Endodermal cell (in vitro differentiated cells): Measurements from ENCODE around the gene METTL23. TPM values are rescaled to one million over a fixed set of nuclear protein-coding genes. Genes with fewer than 3 reads are reported as not detected.

ENCODE experiments used
- DNase-seq: peaks from one replicate; pipeline ENCODE4 v3.0.0-alpha.2; 2017
- H3K27ac ChIP-seq: 2 replicates; pipeline ENCODE4 v1.5.1; 2013; ENCODE audit warnings: mild to moderate bottlenecking, low read depth, low read length, moderate library complexity
- H3K27me3 ChIP-seq: 2 replicates; pipeline ENCODE4 v1.6.1; 2013; ENCODE audit warnings: mild to moderate bottlenecking, low read length, moderate library complexity; ENCODE audit not compliant: insufficient read depth, control insufficient read depth, poor library complexity, severe bottlenecking
- H3K36me3 ChIP-seq: 2 replicates; pipeline ENCODE4 v1.7.0; 2013; ENCODE audit warnings: mild to moderate bottlenecking, low read length, moderate library complexity; ENCODE audit not compliant: control insufficient read depth, insufficient read depth
- H3K4me1 ChIP-seq: one replicate; pipeline ENCODE4 v1.7.0; 2013; ENCODE audit warnings: low read length; ENCODE audit not compliant: control insufficient read depth, insufficient read depth
- H3K4me3 ChIP-seq: 2 replicates; pipeline ENCODE4 v1.5.1; 2013; ENCODE audit warnings: mild to moderate bottlenecking, low read length, moderate library complexity
- H3K9ac ChIP-seq: 2 replicates; pipeline ENCODE4 v1.6.1; 2013; ENCODE audit warnings: mild to moderate bottlenecking, low read length, moderate library complexity; ENCODE audit not compliant: poor library complexity, severe bottlenecking; ENCODE audit errors: extremely low read depth
- H3K9me3 ChIP-seq: 2 replicates; pipeline ENCODE4 v1.6.1; 2013; ENCODE audit warnings: mild to moderate bottlenecking, low read length, moderate library complexity; ENCODE audit not compliant: control insufficient read depth
- H3K27ac Mint-ChIP-seq: 2 replicates; pipeline ENCODE4 v1.8.0; 2020; ENCODE audit warnings: mixed read lengths
- H3K27me3 Mint-ChIP-seq: 2 replicates; pipeline ENCODE4 v1.8.0; 2021; ENCODE audit warnings: mild to moderate bottlenecking, mixed read lengths; ENCODE audit not compliant: insufficient read depth
- H3K36me3 Mint-ChIP-seq: 2 replicates; pipeline ENCODE4 v1.8.0; 2020; ENCODE audit warnings: low read depth, mixed read lengths
- H3K4me1 Mint-ChIP-seq: 2 replicates; pipeline ENCODE4 v1.8.0; 2020; ENCODE audit warnings: mixed read lengths
- H3K4me3 Mint-ChIP-seq: 2 replicates; pipeline ENCODE4 v1.8.0; 2020; ENCODE audit warnings: mild to moderate bottlenecking, moderate library complexity, mixed read lengths
- H3K9me3 Mint-ChIP-seq: 2 replicates; pipeline ENCODE4 v1.8.0; 2020; ENCODE audit warnings: mild to moderate bottlenecking, mixed read lengths
- CTCF ChIP-seq: fragments of 200-600 bp; sonication (generic); conservative IDR thresholded peaks from 2 replicates; pipeline ENCODE4 v1.5.0; 2021; ENCODE audit warnings: antibody characterized with exemption, mild to moderate bottlenecking
- WGBS, 2 experiments: methylation state at CpG; one replicate each; pipeline versions ENCODE4 v1.1.5 to v1.1.7; 2013; ENCODE audit warnings: missing lambda C conversion rate in 2 of 2, mixed read lengths in 1 of 2; ENCODE audit not compliant: insufficient coverage in 1 of 2, insufficient read length in 1 of 2; 5-methylcytosine and 5-hydroxymethylcytosine counted together
- total RNA-seq, 2 donors: library from RNA; stranded (reverse); fragmentation: NEBNext Ultra II Directional in 1 of 2; extraction: Animal tissue kit (Norgen Biotek cat#: 25700) in 1 of 2; gene quantifications; 2 replicates in 1 of 2; 3 replicates in 1 of 2; pipeline ENCODE4 v1.2.1, GENCODE V29; 2021

METTL23 gene
- total RNA-seq, 2 donors from 2014 or later = 31.3 to 39.9 TPM

DNA sequence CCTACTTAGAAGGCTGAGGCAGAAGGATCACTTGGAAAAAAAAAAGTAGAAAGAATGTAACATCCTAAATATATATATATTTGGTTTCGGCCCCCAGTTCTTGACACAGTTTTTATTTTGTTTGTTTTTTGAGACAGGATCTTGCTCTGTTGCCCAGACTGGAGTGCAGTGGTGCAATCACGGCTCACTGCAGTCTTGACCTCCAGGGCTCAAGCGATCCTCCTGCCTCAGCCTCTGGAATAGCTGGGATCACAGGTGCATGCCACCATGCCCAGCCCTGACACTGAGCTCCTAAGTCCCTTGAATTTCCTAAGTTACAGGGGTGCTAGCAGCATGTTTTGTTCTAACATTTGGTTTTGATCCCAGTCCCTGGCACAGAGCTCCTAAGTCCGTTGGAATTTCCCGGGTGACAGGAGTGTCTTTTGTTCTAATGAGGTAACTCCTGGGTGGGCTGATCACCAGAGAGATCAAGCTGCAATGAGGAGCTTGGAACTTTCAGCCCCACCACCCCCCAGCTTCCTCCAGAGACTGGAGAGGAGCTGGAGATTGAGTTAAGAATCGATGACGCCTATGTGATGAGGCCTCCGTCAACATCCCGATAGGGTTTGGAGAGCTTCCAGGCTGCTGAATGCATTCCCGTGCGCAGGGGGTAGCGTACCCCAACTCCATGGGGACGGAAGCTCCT, 35.9 kb upstream of the METTL23 start:
- Histone ChIP-seq H3K36me3 (no peaks in the 10 kb centered on the region), H3K9ac (no peak overlapping the region), H3K4me1 (no peaks in the 10 kb centered on the region), H3K27ac (no peak overlapping the region), H3K27me3 (no peaks in the 10 kb centered on the region), H3K9me3 (no peaks in the 10 kb centered on the region), H3K4me3 (no peak overlapping the region)
- Mint-ChIP-seq H3K4me1 (peaks cover 5% of the 10 kb centered on the region), H3K36me3 (peaks cover 7% of the 10 kb centered on the region), H3K9me3 (no peaks in the 10 kb centered on the region), H3K4me3 (no peak overlapping the region), H3K27me3 (no peaks in the 10 kb centered on the region), H3K27ac (no peak overlapping the region)
- 91 to 94% methylated on average over 9 to 13 of the region's 13 CpGs for WGBS, 2 experiments
- no peak for DNase-seq
- TF ChIP-seq CTCF = no peak

GRCh38 chr17:76691379-76692191, 35.1 kb upstream of the METTL23 start:
- DNase-seq = peak; percentile 38
- no peak overlapping the region for H3K27ac ChIP-seq
- H3K4me1 ChIP-seq = no peaks in the 10 kb centered on the region
- peaks cover 7% of the 10 kb centered on the region for H3K36me3 Mint-ChIP-seq
- no peaks in the 10 kb centered on the region for H3K36me3 ChIP-seq
- peaks cover 5% of the 10 kb centered on the region for H3K4me1 Mint-ChIP-seq
- TF ChIP-seq CTCF = no peak
- no peak overlapping the region for H3K4me3 ChIP-seq
- H3K9me3 Mint-ChIP-seq = no peaks in the 10 kb centered on the region
- no peaks in the 10 kb centered on the region for H3K27me3 ChIP-seq
- no peaks in the 10 kb centered on the region for H3K27me3 Mint-ChIP-seq
- H3K27ac Mint-ChIP-seq = no peak overlapping the region
- no peaks in the 10 kb centered on the region for H3K9me3 ChIP-seq
- 95 to 97% methylated on average over 9 to 14 of the region's 14 CpGs for WGBS, 2 experiments
- no peak overlapping the region for H3K9ac ChIP-seq
- no peak overlapping the region for H3K4me3 Mint-ChIP-seq

GRCh38 chr17:76695059-76695831, 31.4 kb upstream of the METTL23 start:
- Histone ChIP-seq H3K27me3 (no peaks in the 10 kb centered on the region), H3K9ac (no peak overlapping the region), H3K9me3 (no peaks in the 10 kb centered on the region), H3K4me3 (no peak overlapping the region), H3K27ac (no peak overlapping the region), H3K4me1 (peaks cover 8% of the 10 kb centered on the region), H3K36me3 (no peaks in the 10 kb centered on the region)
- H3K27ac Mint-ChIP-seq = peak overlapping the region; percentile 12
- peaks cover 11% of the 10 kb centered on the region for H3K4me1 Mint-ChIP-seq
- DNase-seq = peak; percentile 45
- no peaks in the 10 kb centered on the region for H3K27me3 Mint-ChIP-seq
- H3K4me3 Mint-ChIP-seq = no peak overlapping the region
- H3K9me3 Mint-ChIP-seq = no peaks in the 10 kb centered on the region
- H3K36me3 Mint-ChIP-seq = peaks cover 8% of the 10 kb centered on the region
- WGBS, 2 experiments = 88 to 94% methylated on average over 10 to 16 of the region's 16 CpGs
- no peak for TF ChIP-seq CTCF
